SK-N-SH treated with all-trans-retinoic acid at 6 μM for 48 hours (cell line): ENCODE results near the gene RELL1.

Experiments used
- ATAC-seq: fragments of 200-7000 bp; cut with Tn5 transposase; 3 replicates; pipeline ENCODE4 v1.9.1; 2020; ENCODE audit warnings: mild to moderate bottlenecking, moderate library complexity
- ARNTL ChIP-seq: fragments of 450-650 bp; formaldehyde crosslinking; IDR thresholded peaks from 2 replicates; pipeline ENCODE4 v1.5.0; 2020; ENCODE audit warnings: low read depth, mild to moderate bottlenecking, moderate library complexity, borderline replicate concordance
- CSDC2 ChIP-seq: fragments of 250-450 bp; sonication (Bioruptor Pico); IDR thresholded peaks from 2 replicates; pipeline ENCODE4 v1.5.0; 2020; ENCODE audit warnings: mild to moderate bottlenecking, moderate library complexity
- GLIS3 ChIP-seq: fragments of 250-450 bp; sonication (Bioruptor Pico); IDR thresholded peaks from 2 replicates; pipeline ENCODE4 v1.5.0; 2020; ENCODE audit warnings: mild to moderate bottlenecking, moderate library complexity
- ISL1 ChIP-seq: fragments of 250-450 bp; sonication (Bioruptor Pico); IDR thresholded peaks from 2 replicates; pipeline ENCODE4 v2.1.2; 2022; ENCODE audit warnings: mild to moderate bottlenecking, moderate library complexity
- PPARA ChIP-seq: fragments of 250-450 bp; sonication (Bioruptor Pico); IDR thresholded peaks from 2 replicates; pipeline ENCODE4 v1.5.0; 2020; ENCODE audit warnings: mild to moderate bottlenecking, borderline replicate concordance
- RARB ChIP-seq: fragments of 250-450 bp; sonication (Bioruptor Pico); IDR thresholded peaks from 2 replicates; pipeline ENCODE4 v1.8.0; 2021; ENCODE audit warnings: mild to moderate bottlenecking, moderate library complexity
- TCF4 ChIP-seq: fragments of 250-450 bp; sonication (Bioruptor Pico); IDR thresholded peaks from 2 replicates; pipeline ENCODE4 v1.8.0; 2021; ENCODE audit warnings: mild to moderate bottlenecking, moderate library complexity, borderline replicate concordance
- TOX ChIP-seq: fragments of 250-450 bp; sonication (Bioruptor Pico); IDR thresholded peaks from 2 replicates; pipeline ENCODE4 v1.8.0; 2021; ENCODE audit warnings: mild to moderate bottlenecking, moderate library complexity, borderline replicate concordance
- ZC3H10 ChIP-seq: fragments of 250-450 bp; sonication (Bioruptor Pico); IDR thresholded peaks from 2 replicates; pipeline ENCODE4 v1.5.1; 2021; ENCODE audit warnings: mild to moderate bottlenecking, moderate library complexity
- ZFP3 ChIP-seq: fragments of 250-450 bp; sonication (Bioruptor Pico); IDR thresholded peaks from 2 replicates; pipeline ENCODE4 v1.5.0; 2020; ENCODE audit warnings: mild to moderate bottlenecking, moderate library complexity
- ZFP30 ChIP-seq: fragments of 450-650 bp; formaldehyde crosslinking; IDR thresholded peaks from 2 replicates; pipeline ENCODE4 v1.5.0; 2022; ENCODE audit warnings: mild to moderate bottlenecking, moderate library complexity
- ZNF565 ChIP-seq: fragments of 450-650 bp; formaldehyde crosslinking; conservative IDR thresholded peaks from 2 replicates; pipeline ENCODE4 v1.5.0; 2020; ENCODE audit warnings: low read depth, mild to moderate bottlenecking, moderate library complexity
- ZNF70 ChIP-seq: fragments of 450-650 bp; formaldehyde crosslinking; IDR thresholded peaks from 2 replicates; pipeline ENCODE4 v1.5.0; 2020; ENCODE audit warnings: mild to moderate bottlenecking, moderate library complexity
- ZNF8 ChIP-seq: fragments of 450-650 bp; formaldehyde crosslinking; IDR thresholded peaks from 2 replicates; pipeline ENCODE4 v1.5.0; 2020; ENCODE audit warnings: mild to moderate bottlenecking, moderate library complexity
- TF ChIP-seq, protein P1 (sequence below): fragments of 250-450 bp; sonication (Bioruptor Pico); IDR thresholded peaks from 2 replicates; pipeline ENCODE4 v1.5.0; 2020; ENCODE audit warnings: mild to moderate bottlenecking, moderate library complexity
- TF ChIP-seq, protein P2 (sequence below): fragments of 250-450 bp; sonication (Bioruptor Pico); IDR thresholded peaks from 2 replicates; pipeline ENCODE4 v1.8.0; 2021; ENCODE audit warnings: low read depth, mild to moderate bottlenecking, moderate library complexity, borderline replicate concordance
- TF ChIP-seq, protein P3 (sequence below): fragments of 250-450 bp; sonication (Bioruptor Pico); IDR thresholded peaks from 2 replicates; pipeline ENCODE4 v1.8.0; 2020; ENCODE audit warnings: mild to moderate bottlenecking, moderate library complexity, borderline replicate concordance
- TF ChIP-seq, protein P4 (sequence below): fragments of 250-450 bp; sonication (Bioruptor Pico); IDR thresholded peaks from 2 replicates; pipeline ENCODE4 v1.5.1; 2020; ENCODE audit warnings: low read depth, mild to moderate bottlenecking, moderate library complexity

RELL1 gene

DNA sequence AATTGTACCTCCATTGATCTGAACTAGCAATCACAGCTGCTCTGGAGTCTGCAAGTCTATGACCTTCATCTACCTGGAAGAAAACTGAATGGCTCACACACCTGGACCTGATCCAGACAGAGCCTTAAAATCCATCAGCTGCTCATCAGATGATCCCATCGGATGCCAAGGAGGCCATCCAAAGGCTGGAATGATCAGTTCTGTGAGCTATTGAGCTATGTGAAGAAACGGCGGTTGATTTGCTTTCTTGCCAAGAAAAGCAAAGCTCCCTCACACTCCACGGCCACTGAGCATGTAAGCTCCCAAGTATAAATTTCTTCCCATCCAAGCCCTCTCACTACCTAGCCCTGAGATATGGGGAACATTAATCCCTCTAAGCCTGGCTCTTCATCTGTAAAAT, 63.1 kb downstream of the RELL1 start (continued):
- TF ChIP-seq, protein P1, sequence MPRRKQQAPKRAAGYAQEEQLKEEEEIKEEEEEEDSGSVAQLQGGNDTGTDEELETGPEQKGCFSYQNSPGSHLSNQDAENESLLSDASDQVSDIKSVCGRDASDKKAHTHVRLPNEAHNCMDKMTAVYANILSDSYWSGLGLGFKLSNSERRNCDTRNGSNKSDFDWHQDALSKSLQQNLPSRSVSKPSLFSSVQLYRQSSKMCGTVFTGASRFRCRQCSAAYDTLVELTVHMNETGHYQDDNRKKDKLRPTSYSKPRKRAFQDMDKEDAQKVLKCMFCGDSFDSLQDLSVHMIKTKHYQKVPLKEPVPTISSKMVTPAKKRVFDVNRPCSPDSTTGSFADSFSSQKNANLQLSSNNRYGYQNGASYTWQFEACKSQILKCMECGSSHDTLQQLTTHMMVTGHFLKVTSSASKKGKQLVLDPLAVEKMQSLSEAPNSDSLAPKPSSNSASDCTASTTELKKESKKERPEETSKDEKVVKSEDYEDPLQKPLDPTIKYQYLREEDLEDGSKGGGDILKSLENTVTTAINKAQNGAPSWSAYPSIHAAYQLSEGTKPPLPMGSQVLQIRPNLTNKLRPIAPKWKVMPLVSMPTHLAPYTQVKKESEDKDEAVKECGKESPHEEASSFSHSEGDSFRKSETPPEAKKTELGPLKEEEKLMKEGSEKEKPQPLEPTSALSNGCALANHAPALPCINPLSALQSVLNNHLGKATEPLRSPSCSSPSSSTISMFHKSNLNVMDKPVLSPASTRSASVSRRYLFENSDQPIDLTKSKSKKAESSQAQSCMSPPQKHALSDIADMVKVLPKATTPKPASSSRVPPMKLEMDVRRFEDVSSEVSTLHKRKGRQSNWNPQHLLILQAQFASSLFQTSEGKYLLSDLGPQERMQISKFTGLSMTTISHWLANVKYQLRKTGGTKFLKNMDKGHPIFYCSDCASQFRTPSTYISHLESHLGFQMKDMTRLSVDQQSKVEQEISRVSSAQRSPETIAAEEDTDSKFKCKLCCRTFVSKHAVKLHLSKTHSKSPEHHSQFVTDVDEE (CRISPR knock-in tag) = no peak
- TF ChIP-seq ZNF565 (CRISPR knock-in tag) = no peak

DNA sequence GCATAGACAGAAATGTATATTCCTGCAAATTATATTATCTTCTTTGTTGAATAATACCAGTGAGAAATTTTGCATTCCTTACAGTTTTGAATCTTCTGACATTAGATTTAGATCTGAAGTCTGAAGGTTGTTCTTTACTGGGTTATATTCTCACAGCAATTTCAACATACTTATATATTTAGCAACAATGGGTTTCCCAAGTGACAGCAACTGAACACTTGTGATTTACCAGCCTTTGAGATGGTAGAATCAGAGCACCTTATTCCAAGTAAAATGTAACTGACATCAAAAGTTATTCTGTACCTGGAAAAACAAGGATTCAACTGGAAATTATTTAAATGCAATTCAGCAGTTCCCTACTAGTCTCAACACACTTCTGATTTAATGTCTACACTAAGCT, 66.0 kb downstream of the RELL1 start:
- no peak for ATAC-seq
- TF ChIP-seq TOX (CRISPR knock-in tag) (no peak), ZNF70 (no peak), ZFP30 (CRISPR knock-in tag) (no peak), ZFP3 (CRISPR knock-in tag) (no peak), ISL1 (CRISPR knock-in tag) (no peak)
- TF ChIP-seq, protein P1 (CRISPR knock-in tag) = no peak
- TF ChIP-seq, protein P2, sequence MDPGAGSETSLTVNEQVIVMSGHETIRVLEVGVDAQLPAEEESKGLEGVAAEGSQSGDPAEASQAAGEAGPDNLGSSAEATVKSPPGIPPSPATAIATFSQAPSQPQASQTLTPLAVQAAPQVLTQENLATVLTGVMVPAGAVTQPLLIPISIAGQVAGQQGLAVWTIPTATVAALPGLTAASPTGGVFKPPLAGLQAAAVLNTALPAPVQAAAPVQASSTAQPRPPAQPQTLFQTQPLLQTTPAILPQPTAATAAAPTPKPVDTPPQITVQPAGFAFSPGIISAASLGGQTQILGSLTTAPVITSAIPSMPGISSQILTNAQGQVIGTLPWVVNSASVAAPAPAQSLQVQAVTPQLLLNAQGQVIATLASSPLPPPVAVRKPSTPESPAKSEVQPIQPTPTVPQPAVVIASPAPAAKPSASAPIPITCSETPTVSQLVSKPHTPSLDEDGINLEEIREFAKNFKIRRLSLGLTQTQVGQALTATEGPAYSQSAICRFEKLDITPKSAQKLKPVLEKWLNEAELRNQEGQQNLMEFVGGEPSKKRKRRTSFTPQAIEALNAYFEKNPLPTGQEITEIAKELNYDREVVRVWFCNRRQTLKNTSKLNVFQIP (CRISPR knock-in tag) = no peak
- TF ChIP-seq, all 23 proteins: peak for 0

DNA sequence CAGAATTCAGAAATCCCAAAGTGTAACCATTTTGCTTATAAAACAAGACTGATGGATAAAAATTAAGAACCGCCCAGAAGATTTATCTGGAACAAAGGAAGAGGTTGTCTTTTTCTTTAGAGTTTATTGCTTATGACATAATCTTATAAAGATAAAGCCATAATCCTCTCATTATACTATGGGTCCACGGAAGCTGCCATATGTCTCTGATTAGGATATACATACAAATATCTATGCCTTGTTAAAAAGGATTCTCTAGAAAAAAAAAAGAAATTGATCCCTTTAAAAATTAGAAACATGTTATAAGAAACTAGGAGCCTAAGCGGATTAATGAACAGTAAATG, 70.5 kb downstream of the RELL1 start:
- no peak for TF ChIP-seq ZNF565 (CRISPR knock-in tag)
- TF ChIP-seq, protein P3, sequence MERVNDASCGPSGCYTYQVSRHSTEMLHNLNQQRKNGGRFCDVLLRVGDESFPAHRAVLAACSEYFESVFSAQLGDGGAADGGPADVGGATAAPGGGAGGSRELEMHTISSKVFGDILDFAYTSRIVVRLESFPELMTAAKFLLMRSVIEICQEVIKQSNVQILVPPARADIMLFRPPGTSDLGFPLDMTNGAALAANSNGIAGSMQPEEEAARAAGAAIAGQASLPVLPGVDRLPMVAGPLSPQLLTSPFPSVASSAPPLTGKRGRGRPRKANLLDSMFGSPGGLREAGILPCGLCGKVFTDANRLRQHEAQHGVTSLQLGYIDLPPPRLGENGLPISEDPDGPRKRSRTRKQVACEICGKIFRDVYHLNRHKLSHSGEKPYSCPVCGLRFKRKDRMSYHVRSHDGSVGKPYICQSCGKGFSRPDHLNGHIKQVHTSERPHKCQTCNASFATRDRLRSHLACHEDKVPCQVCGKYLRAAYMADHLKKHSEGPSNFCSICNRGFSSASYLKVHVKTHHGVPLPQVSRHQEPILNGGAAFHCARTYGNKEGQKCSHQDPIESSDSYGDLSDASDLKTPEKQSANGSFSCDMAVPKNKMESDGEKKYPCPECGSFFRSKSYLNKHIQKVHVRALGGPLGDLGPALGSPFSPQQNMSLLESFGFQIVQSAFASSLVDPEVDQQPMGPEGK (CRISPR knock-in tag) = no peak
- TF ChIP-seq ISL1 (CRISPR knock-in tag) = no peak
- no peak for TF ChIP-seq ZNF8 (CRISPR knock-in tag)
- no peak for TF ChIP-seq GLIS3 (CRISPR knock-in tag)
- TF ChIP-seq CSDC2 (CRISPR knock-in tag) = no peak
- no peak for TF ChIP-seq RARB
- TF ChIP-seq TCF4 (CRISPR knock-in tag) = peak; percentile 64
- TF ChIP-seq, all 23 proteins: peak for 1
- ATAC-seq = peak; percentile 37; the same call in 1 of the 3 replicates

DNA sequence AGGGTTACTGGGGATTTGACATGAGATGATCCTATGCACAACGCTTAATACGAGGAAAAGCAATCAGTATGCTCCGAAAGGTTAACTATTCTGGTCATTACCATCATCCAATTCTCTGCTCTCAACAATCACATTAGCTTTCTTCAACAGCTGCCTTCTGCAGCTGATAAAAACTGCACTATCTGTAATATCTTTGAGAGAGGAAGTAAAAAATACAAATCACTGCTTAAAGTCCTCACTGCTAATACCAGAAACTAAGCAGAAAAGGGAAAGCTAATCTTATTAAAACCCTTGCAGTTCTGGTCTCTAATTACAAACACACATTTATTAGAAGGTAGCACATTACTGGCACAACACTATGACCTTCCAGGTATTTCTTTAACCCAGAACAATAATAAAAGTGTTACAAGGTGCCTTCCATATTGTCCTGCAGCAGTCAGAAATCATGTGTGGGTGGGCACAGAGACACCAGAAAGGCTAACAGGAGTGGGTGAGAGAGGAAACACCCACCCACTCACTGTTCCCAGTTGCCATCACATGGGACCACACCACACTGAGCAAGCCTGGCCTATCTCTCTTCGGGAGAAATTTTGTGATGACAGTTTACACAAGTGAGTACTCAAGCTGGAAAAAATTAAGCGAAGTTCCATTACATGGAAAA, 71.0 kb downstream of the RELL1 start:
- TF ChIP-seq GLIS3 (CRISPR knock-in tag) (no peak), TCF4 (CRISPR knock-in tag) (peak; percentile 67), ISL1 (CRISPR knock-in tag) (no peak), ARNTL (CRISPR knock-in tag) (0 out of 2 replicates have a peak, but pooled peaks have one; percentile 44), PPARA (CRISPR knock-in tag) (0 out of 2 replicates have a peak, but pooled peaks have one; percentile 41), ZFP30 (CRISPR knock-in tag) (peak; percentile 15; the same call in 1 of the 2 replicates), ZC3H10 (CRISPR knock-in tag) (no peak)
- TF ChIP-seq, protein P4, sequence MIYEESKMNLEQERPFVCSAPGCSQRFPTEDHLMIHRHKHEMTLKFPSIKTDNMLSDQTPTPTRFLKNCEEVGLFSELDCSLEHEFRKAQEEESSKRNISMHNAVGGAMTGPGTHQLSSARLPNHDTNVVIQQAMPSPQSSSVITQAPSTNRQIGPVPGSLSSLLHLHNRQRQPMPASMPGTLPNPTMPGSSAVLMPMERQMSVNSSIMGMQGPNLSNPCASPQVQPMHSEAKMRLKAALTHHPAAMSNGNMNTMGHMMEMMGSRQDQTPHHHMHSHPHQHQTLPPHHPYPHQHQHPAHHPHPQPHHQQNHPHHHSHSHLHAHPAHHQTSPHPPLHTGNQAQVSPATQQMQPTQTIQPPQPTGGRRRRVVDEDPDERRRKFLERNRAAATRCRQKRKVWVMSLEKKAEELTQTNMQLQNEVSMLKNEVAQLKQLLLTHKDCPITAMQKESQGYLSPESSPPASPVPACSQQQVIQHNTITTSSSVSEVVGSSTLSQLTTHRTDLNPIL (CRISPR knock-in tag) = no peak
- peak; percentile 73; the same call in 2 of the 3 replicates for ATAC-seq
